Measurements from ENCODE around the gene FUT7.

The FUT7 gene

GRCh38 chr9:137031904-137032640 lies at the start of gene FUT7:
TSS of gene FUT7 (minus strand) at chr9:137032088. CDS start at chr9:137031991, 97 bp downstream.
- peak; percentile 87 for DNase-seq

- DNase-seq, result no peak
Observed at GRCh38 chr9:137080260-137081122, 48.6 kb upstream of the FUT7 start.

- no peak for DNase-seq
Observed at GRCh38 chr9:137079401-137079787, 47.5 kb upstream of the FUT7 start.

GRCh38 chr9:137078701-137079400 lies 47.0 kb upstream of the FUT7 start:
- no peak for DNase-seq

GRCh38 chr9:137077758-137078693 lies 46.1 kb upstream of the FUT7 start:
- DNase-seq, result peak; percentile 56

- peak; percentile 68 for DNase-seq
Observed at GRCh38 chr9:137077010-137077747, 45.3 kb upstream of the FUT7 start, which contains the start of gene UAP1L1. TSS of gene UAP1L1 (plus strand) at chr9:137077517. CDS start at chr9:137077533, 16 bp downstream.

- DNase-seq, result no peak
Observed at GRCh38 chr9:137076636-137077009, 44.7 kb upstream of the FUT7 start.

GRCh38 chr9:137075275-137075775 lies 43.4 kb upstream of the FUT7 start:
- DNase-seq, result no peak

- no peak for DNase-seq
Observed at GRCh38 chr9:137074657-137075274, 42.9 kb upstream of the FUT7 start.

GRCh38 chr9:137073992-137074399 lies 42.1 kb upstream of the FUT7 start:
- DNase-seq, result no peak

GRCh38 chr9:137071282-137071681 lies 39.4 kb upstream of the FUT7 start:
- no peak for DNase-seq

GRCh38 chr9:137070906-137071275 lies 39.0 kb upstream of the FUT7 start:
- no peak for DNase-seq

GRCh38 chr9:137070201-137070905 lies 38.5 kb upstream of the FUT7 start, which contains the start of gene SAPCD2:
TSS of gene SAPCD2 (minus strand) at chr9:137070557. CDS start at chr9:137070460, 97 bp downstream.
- peak; percentile 91 for DNase-seq

- DNase-seq, result no peak
Observed at GRCh38 chr9:137069508-137070091, 37.7 kb upstream of the FUT7 start.

- DNase-seq, result no peak
Observed at GRCh38 chr9:137068539-137069507, 36.9 kb upstream of the FUT7 start.

GRCh38 chr9:137067860-137068538 lies 36.1 kb upstream of the FUT7 start:
- DNase-seq, result peak; percentile 94

- no peak for DNase-seq
Observed at GRCh38 chr9:137066096-137066861, 34.4 kb upstream of the FUT7 start.

Measured in activated CD4-positive, alpha-beta T cell treated with anti-CD3 and anti-CD28 coated beads, Interleukin-2, Interleukin-6, amounts not matched to agents 100 ng/mL and 50 ng/mL, durations not matched to agents 16 hours and 8 hours (primary cell).